AG04449 (cell line): ENCODE data around the gene BLCAP.
"Not testable (repeated sequence)": the region's sequence is repeated elsewhere in the genome, so short reads cannot be mapped to it uniquely, and the experiment has no call there.

ENCODE experiments used
- CTCF ChIA-PET: fragments of 350-600 bp; formaldehyde crosslinking; extraction: SDS; loops from one replicate; lab custom pipeline; 2021; ENCODE audit warnings: antibody characterized with exemption; lab: Yijun Ruan, JAX
- POLR2A ChIA-PET: fragments of 400-600, 350-600 bp; formaldehyde crosslinking; extraction: SDS; loops from one replicate; lab custom pipeline; 2020; ENCODE audit warnings: antibody characterized with exemption, inconsistent platforms; lab: Yijun Ruan, JAX
- DNase-seq: peaks from one replicate; pipeline ENCODE4 v3.0.0-alpha.2; 2010; ENCODE audit warnings: low read depth, low spot score
- H3K4me3 ChIP-seq: 2 replicates; pipeline ENCODE4 v1.5.1; 2011; ENCODE audit warnings: low read depth, mild to moderate bottlenecking, control low read depth, low read length
- TF ChIP-seq, protein P1 (sequence below): IDR thresholded peaks from one replicate; pipeline ENCODE4 v1.5.1; 2011; ENCODE audit warnings: mild to moderate bottlenecking, moderate library complexity, low read length, control low read depth, inconsistent platforms; ENCODE audit not compliant: insufficient read depth; ENCODE audit errors: missing control alignments

BLCAP gene

DNA sequence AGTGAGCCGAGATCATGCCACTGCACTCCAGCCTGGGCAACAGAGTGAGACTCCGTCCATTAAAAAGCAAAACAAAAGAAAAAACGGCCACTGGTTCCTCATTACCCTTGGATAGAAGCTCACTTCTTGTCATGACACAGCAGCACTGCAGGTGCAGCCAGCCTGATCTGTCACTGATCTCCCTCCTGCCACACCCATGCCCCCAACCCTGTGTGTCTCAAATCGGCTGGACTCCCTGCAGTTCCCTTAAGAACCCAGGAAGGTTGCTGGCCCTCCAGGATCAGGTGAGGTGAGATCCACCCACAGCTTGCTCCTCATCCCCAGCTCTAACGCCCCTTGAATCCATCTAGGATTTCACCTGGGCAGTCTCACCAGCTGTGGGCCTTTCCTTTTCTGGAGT is 32.9 kb downstream of the BLCAP start:
- H3K4me3 ChIP-seq = no peak overlapping the region
- ChIA-PET CTCF (interaction anchor here (1.5 kb wide), 1 partner anchor 225 kb away, joined by 4 read pairs; no protein-coding TSS in a partner anchor), POLR2A (no interaction called here)
- DNase-seq = no peak
- TF ChIP-seq, protein P1, sequence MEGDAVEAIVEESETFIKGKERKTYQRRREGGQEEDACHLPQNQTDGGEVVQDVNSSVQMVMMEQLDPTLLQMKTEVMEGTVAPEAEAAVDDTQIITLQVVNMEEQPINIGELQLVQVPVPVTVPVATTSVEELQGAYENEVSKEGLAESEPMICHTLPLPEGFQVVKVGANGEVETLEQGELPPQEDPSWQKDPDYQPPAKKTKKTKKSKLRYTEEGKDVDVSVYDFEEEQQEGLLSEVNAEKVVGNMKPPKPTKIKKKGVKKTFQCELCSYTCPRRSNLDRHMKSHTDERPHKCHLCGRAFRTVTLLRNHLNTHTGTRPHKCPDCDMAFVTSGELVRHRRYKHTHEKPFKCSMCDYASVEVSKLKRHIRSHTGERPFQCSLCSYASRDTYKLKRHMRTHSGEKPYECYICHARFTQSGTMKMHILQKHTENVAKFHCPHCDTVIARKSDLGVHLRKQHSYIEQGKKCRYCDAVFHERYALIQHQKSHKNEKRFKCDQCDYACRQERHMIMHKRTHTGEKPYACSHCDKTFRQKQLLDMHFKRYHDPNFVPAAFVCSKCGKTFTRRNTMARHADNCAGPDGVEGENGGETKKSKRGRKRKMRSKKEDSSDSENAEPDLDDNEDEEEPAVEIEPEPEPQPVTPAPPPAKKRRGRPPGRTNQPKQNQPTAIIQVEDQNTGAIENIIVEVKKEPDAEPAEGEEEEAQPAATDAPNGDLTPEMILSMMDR = no peak

DNA sequence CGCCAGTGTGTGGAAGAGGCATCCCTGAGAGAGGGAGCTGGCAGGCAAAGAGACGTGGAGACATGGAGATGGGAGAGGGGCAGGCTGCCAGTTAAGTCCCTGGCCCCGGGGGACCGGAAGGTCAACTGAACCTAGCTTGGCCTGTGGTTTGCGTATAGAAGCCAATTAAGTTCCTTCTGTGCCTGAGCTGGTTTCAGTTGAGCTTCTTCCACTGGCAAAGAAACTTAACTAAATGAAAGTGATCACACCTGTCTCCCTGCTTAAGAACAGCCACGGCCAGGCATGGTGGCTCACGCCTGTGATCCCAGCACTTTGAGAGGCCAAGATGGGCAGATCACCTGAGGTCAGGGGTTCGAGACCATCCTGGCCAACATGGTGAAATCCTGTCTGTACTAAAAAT is 33.4 kb downstream of the BLCAP start:
- no peak overlapping the region for H3K4me3 ChIP-seq
- ChIA-PET CTCF (interaction anchor here (0.7 to 1.5 kb wide), 2 partner anchors 40 to 225 kb away, joined by 3 to 4 read pairs; no protein-coding TSS in a partner anchor), POLR2A (no interaction called here)
- TF ChIP-seq, protein P1 = no peak
- DNase-seq = no peak

DNA sequence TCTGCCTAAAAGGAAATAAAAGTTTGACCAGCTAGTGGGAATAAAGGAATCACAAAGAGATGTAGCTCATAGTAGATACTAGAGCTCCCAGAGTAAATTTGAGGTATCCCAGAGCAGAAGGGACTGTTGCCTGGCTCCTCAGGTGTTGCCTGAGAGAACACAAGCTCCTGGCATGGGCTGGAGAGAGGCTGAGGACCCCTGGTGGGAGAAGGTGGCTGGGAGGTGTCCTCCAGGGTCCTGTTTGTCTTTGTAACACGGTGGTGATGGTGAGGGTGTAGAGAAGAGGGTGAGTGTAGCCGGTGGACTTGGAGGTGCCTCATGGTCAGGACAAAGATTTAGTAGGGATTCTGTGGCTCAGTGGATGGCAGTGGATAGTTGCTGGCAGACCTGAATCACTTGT is 34.7 kb downstream of the BLCAP start:
- TF ChIP-seq, protein P1 = no peak
- ChIA-PET POLR2A (no interaction called here), CTCF (no interaction called here)
- H3K4me3 ChIP-seq = no peak overlapping the region
- DNase-seq = no peak

DNA sequence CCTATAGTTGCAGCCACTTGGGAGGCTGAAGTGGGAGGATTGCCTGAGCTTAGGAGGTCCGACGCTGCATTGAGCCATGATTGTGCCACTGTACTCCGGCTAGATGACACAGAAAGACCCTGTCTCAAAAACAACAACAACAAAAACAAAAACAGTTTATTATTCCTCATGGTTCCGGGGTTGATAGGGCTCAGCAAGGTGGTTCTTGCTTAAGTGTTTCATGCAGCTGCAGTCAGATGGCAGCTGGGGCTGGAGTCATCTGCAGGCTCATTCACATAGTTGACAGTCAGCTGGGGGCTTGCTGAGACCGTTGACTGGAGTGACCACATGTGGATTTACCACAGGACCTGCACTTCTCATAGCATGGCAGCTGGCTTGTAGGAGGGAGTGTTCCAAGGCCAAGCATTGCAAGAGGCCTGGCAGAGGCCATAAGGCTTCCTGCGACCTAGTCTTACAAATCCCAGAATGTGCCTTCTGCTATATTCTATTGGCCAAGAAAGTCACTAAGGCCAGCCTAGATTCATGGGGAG is 35.5 kb downstream of the BLCAP start:
- POLR2A ChIA-PET = no interaction called here
- TF ChIP-seq, protein P1 = no peak
- H3K4me3 ChIP-seq = no peak overlapping the region
- CTCF ChIA-PET = no interaction called here
- DNase-seq = no peak

DNA sequence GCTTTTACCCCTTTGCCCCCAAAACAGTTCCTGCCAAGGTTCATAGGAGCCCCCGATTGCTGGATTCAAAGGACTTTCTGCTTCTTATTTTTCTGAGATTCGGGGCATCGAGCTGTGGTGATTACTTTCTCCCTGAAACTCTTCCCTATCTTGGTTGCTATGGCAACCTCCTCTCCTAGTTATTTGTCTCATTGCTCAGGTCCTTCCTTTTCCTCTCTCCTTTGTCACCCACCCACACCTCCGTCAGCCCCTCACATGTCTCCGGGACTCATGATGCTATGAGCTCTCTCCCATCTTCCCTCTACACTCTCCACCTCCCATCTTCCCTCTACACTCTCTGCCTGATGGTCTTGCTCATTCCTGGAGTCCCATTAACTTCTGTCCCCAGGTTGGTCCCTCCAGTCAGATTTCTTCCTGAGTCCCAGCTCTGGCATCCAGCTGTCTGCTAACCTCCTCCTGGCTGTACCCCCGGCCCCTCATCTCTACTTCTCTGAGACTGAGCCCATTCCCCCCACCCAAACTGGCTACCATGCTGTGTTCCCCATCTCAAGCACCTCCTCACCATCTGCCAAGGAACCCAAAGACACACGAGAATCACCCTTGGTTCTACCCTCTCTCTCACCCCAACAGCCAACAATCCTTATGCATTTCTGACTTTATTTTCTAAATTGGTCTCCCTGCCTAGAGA is 36.9 kb downstream of the BLCAP start:
- TF ChIP-seq, protein P1 = no peak
- no peak overlapping the region for H3K4me3 ChIP-seq
- no peak for DNase-seq
- ChIA-PET CTCF (no interaction called here), POLR2A (no interaction called here)

DNA sequence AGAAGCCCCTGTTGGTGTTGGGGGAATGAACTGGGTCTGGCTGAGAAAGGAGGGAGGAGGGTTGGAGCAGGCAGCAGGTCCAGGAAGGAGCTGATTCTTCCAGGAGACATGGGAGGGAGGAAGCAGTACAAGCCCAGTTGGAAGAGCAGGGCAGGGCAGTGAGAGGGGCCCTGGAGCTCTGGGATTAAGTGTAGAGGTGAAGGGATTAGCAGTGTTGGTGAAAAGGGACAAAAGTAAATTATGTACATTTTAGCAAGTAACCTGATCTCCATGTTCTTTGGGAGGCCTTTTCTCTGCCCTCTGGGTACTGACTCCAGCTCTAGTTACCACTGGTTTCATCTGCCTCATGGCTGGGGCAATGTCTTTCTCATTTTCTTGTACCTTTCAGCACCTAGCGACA is 41.5 kb downstream of the BLCAP start:
- DNase-seq, POLR2A ChIA-PET, H3K4me3 ChIP-seq, CTCF ChIA-PET: not testable (repeated sequence)

DNA sequence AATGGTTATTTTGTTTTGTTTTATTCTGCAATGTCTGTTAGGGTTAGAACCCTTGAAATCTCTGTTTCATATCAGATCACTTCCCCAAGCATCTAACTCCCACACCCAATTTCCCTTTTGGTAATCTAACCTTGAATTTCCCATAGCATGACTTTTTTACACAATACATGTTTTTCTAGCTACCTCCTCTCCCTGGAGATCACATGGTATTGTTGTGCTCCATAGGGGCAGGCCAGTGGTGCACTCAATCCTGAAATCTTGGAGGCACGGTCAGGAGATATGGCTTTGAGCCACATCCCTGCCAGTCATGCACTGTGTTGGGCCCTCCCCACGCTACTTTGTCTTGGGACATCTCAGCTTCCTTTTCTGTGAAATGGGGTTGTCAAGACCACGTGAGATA is 43.3 kb downstream of the BLCAP start:
- no peak overlapping the region for H3K4me3 ChIP-seq
- TF ChIP-seq, protein P1 = no peak
- ChIA-PET CTCF (no interaction called here), POLR2A (no interaction called here)
- DNase-seq = no peak
